ENCODE data around the gene AASDH. TPM values are rescaled to one million over a fixed set of nuclear protein-coding genes. Genes with fewer than 3 reads are reported as not detected.

Gene AASDH
- total and polyA plus RNA-seq, 4 experiments from 2014 or later: 19.2 to 23.7 (median 19.7) TPM

DNA sequence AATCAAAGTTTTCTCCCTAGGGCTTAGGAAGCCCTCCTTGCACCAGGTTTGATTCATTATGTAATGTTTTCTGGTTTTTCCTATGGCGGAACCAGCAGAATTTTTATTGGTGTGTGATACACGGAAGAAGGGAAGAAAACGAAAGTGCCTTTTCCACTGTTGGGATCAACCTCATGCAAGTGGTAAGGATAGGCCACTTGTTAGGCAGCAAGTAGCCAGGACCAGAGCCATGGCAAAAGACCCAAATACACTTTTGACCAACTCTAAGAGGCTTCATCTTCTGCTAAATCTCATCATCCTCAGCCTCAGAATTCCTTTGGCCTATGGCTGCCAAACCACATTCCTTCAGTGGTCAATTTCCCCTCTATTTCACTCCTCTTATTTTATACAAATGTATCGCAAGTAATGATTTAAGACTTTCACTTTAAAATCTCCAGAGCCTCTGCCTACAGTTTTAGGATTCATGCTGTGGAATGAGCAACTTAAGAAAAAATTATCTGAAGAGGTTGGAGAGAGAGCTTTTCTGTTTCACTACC, 26.9 kb upstream of the AASDH start:
- Histone ChIP-seq H3K36me3 (ENCODE audit: insufficient read depth, low read length) (no peaks in the 10 kb centered on the region), H3K4me1 (ENCODE audit: insufficient read depth, low read length) (no peaks in the 10 kb centered on the region), H3K27me3 (ENCODE audit: insufficient read depth, low read length) (no peaks in the 10 kb centered on the region), H3K4me3 (ENCODE audit: low read length in 2 of 2) (no peak overlapping the region), H3K9me3 (ENCODE audit: control insufficient read depth in 1 of 2, low read length in 2 of 2) (no peaks in the 10 kb centered on the region), H3K27ac (ENCODE audit: low read depth, low read length) (no peak overlapping the region)
- no peaks in the 10 kb centered on the region for H3K27me3 Mint-ChIP-seq
- intact Hi-C loops (cut with micrococcal nuclease): no loop called here
- ChIA-PET POLR2A (ENCODE audit: partially characterized antibody) (no interaction called here), CTCF (ENCODE audit: partially characterized antibody) (no interaction called here)
- H3K4me1 Mint-ChIP-seq: peaks cover 0 to 7% (median 5%) of the 10 kb centered on the region in 4 donors
- H3K36me3 Mint-ChIP-seq: no peaks in the 10 kb centered on the region
- no peak for DNase-seq
- no peak overlapping the region for H3K27ac Mint-ChIP-seq
- no peaks in the 10 kb centered on the region for H3K9me3 Mint-ChIP-seq
- H3K4me3 Mint-ChIP-seq: no peak overlapping the region

DNA sequence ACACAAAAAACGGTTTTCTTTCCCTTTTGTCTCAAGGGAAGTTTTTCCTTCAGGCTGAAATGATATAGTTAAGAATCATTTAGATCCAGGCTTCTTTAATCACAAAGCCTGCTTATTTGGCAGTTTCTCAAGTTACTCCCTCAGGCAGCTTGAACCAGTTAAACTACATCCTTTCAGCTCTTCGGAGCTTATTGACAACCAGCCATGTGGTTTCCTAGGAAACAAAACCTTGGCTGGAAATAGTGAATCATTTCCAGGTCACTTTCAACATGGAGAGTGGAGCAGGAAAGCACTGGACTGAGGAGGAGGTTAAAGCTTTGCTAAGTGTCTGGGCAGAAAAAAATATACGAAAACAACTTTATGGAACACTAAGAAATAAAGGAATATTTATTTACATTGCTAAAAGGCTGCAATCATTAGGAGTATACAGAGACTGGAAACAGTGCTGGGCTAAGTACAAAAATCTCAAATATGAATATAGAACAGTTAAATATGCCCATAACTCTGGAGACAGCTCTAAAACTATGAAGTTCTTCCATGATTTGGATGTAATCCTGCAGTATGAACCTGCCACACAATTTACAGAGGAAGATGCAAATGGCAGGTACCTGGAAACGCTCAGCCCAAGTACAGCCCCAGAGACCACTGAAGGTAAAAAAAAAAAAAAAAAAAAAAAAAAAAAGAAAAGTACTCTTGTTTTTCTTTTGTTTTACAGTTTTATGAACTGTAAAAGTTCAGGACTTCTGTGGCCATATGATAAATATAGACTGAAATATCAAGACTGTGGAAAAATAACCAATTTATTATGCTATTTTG, 23.2 kb upstream of the AASDH start:
- CTCF ChIA-PET (ENCODE audit: partially characterized antibody): interaction anchor here (0.7 to 2.3 kb wide), 5 partner anchors 11 to 426 kb away, joined by 3 to 6 read pairs (median 3); no protein-coding TSS in a partner anchor
- intact Hi-C loops (cut with micrococcal nuclease): no loop called here
- peak overlapping the region in 3 of 7 donors; percentile 7 to 34 (median 25) for H3K27ac Mint-ChIP-seq

DNA sequence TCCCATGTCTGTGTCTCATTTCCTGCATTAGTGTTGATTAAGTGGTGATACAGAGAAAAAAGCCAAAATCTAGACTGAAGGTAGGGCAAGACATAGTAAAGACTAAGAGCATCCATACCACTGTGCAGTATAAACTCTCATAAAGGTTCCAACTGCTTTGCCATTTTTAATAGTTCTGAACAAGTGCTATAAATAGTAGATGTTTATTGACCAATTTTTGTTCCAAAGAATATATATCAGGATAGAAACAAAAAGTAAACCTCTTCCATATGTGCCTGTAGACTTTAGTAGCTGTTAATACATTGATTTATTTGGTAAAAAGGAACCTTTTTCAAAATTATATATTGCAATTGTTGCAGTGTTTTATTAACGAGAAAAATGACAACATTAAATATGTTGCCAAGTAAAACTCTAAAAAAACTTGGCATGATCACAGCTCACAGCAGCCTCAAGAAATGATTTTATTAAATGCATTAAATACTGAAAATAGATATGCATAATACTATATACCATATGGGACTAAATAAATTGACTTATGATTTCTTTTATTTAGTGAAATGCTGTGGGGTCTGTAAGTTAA, 22.3 kb upstream of the AASDH start:
- CTCF ChIA-PET (ENCODE audit: partially characterized antibody): interaction anchor here (1.0 kb wide), 1 partner anchor 427 kb away, joined by 3 read pairs; no protein-coding TSS in a partner anchor
- H3K36me3 ChIP-seq (ENCODE audit: insufficient read depth, low read length): no peaks in the 10 kb centered on the region
- H3K27me3 Mint-ChIP-seq: no peaks in the 10 kb centered on the region
- peaks cover 15 to 16% of the 10 kb centered on the region in 2 donors for H3K36me3 Mint-ChIP-seq
- no peak overlapping the region for H3K4me3 Mint-ChIP-seq
- intact Hi-C loops (cut with micrococcal nuclease): no loop called here
- peaks cover 0 to 9% (median 5%) of the 10 kb centered on the region in 4 donors for H3K4me1 Mint-ChIP-seq
- POLR2A ChIA-PET (ENCODE audit: partially characterized antibody): no interaction called here
- H3K4me1 ChIP-seq (ENCODE audit: insufficient read depth, low read length): no peaks in the 10 kb centered on the region
- H3K9me3 Mint-ChIP-seq: no peaks in the 10 kb centered on the region
- no peaks in the 10 kb centered on the region for H3K27me3 ChIP-seq (ENCODE audit: insufficient read depth, low read length)
- no peak overlapping the region for H3K27ac ChIP-seq (ENCODE audit: low read depth, low read length)
- no peak for DNase-seq
- H3K4me3 ChIP-seq (ENCODE audit: low read length in 2 of 2): no peak overlapping the region
- H3K27ac Mint-ChIP-seq: no peak overlapping the region
- no peaks in the 10 kb centered on the region for H3K9me3 ChIP-seq (ENCODE audit: control insufficient read depth in 1 of 2, low read length in 2 of 2)

More for the DNA sequence above, 23.2 kb upstream of the AASDH start:
- POLR2A ChIA-PET (ENCODE audit: partially characterized antibody): no interaction called here
- no peak overlapping the region for H3K4me3 ChIP-seq (ENCODE audit: low read length in 2 of 2)
- no peaks in the 10 kb centered on the region for H3K27me3 ChIP-seq (ENCODE audit: insufficient read depth, low read length)
- Mint-ChIP-seq H3K9me3 (no peaks in the 10 kb centered on the region), H3K4me3 (no peak overlapping the region), H3K27me3 (no peaks in the 10 kb centered on the region), H3K4me1 (peaks cover 0 to 9% (median 5%) of the 10 kb centered on the region in 4 donors), H3K36me3 (peaks cover 14 to 16% of the 10 kb centered on the region in 2 donors)
- no peaks in the 10 kb centered on the region for H3K36me3 ChIP-seq (ENCODE audit: insufficient read depth, low read length)
- H3K4me1 ChIP-seq (ENCODE audit: insufficient read depth, low read length): no peaks in the 10 kb centered on the region
- no peak for DNase-seq
- H3K9me3 ChIP-seq (ENCODE audit: control insufficient read depth in 1 of 2, low read length in 2 of 2): no peaks in the 10 kb centered on the region
- no peak overlapping the region for H3K27ac ChIP-seq (ENCODE audit: low read depth, low read length)

DNA sequence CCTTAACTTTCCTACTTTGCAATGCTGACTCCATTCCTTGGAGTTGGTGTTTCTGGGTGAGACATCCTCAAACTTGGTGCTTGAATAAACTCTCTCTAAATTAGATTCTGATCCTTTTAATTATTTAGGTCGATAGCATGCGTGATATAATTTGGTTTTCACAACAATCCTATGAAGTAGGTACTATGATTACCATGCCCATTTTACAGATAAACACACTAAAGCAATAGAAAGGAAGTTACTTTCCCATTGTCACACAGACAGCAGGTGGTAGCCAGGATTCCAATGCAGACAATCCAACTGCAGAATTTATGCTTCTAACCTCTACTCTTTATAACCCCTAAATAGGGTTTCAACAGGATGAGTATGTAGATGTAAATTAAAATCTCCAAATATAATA, 21.7 kb upstream of the AASDH start:
- CTCF ChIA-PET (ENCODE audit: partially characterized antibody): interaction anchor here (1.0 to 1.1 kb wide), 2 partner anchors 14 to 427 kb away, joined by 3 to 4 read pairs; no protein-coding TSS in a partner anchor
- no peaks in the 10 kb centered on the region for H3K27me3 ChIP-seq (ENCODE audit: insufficient read depth, low read length)
- H3K36me3 ChIP-seq (ENCODE audit: insufficient read depth, low read length): no peaks in the 10 kb centered on the region
- Mint-ChIP-seq H3K36me3 (peaks cover 16 to 20% of the 10 kb centered on the region in 2 donors), H3K4me3 (no peak overlapping the region), H3K27me3 (no peaks in the 10 kb centered on the region), H3K4me1 (peaks cover 0 to 9% (median 5%) of the 10 kb centered on the region in 4 donors), H3K9me3 (no peaks in the 10 kb centered on the region), H3K27ac (no peak overlapping the region)
- no peaks in the 10 kb centered on the region for H3K9me3 ChIP-seq (ENCODE audit: control insufficient read depth in 1 of 2, low read length in 2 of 2)
- no peaks in the 10 kb centered on the region for H3K4me1 ChIP-seq (ENCODE audit: insufficient read depth, low read length)
- H3K27ac ChIP-seq (ENCODE audit: low read depth, low read length): no peak overlapping the region
- POLR2A ChIA-PET (ENCODE audit: partially characterized antibody): no interaction called here
- no peak overlapping the region for H3K4me3 ChIP-seq (ENCODE audit: low read length in 2 of 2)
- intact Hi-C loops (cut with micrococcal nuclease): no loop called here
- no peak for DNase-seq

DNA sequence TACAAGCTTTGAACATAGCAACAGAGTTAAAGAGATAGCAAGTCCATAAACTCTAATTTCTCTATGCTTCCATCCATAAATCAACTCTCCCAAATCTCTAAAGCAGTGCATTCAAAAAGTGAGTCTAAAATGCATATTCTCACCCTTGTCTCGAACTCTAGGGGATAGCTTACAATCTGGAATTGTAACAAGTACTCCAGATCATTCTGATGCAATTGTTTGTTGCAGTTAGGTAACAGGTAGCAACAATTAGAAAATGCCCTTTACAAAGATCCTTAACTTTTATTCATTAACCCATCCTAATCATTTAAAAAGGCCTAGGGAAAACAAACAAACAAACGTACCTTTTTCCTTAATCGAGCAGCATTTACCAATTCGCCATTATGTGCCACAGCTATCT, 18.9 kb upstream of the AASDH start:
- no peaks in the 10 kb centered on the region for H3K9me3 Mint-ChIP-seq
- DNase-seq: no peak
- H3K4me1 ChIP-seq (ENCODE audit: insufficient read depth, low read length): no peaks in the 10 kb centered on the region

DNA sequence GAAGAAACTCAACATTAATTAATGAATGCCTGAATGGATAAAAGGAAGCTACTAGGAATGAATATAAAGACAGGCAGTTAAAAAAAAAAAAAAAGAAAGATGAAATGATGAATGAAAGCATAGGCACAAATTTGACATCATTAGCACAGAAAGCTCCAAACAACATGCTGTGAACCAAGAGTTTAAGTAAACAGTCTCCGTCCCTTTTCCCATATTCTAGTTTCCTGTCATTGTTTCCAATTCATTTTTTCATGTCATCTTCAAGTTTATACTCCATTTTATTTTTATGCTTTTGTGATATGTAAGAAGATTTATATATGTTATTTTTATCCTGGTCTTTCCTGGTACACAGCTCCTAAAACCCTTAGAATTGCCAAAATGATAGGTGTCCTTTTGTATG, 17.7 kb upstream of the AASDH start:
- intact Hi-C loops (cut with micrococcal nuclease): no loop called here
- Histone ChIP-seq H3K36me3 (ENCODE audit: insufficient read depth, low read length) (no peaks in the 10 kb centered on the region), H3K4me3 (ENCODE audit: low read length in 2 of 2) (no peak overlapping the region), H3K9me3 (ENCODE audit: control insufficient read depth in 1 of 2, low read length in 2 of 2) (no peaks in the 10 kb centered on the region), H3K27me3 (ENCODE audit: insufficient read depth, low read length) (no peaks in the 10 kb centered on the region), H3K4me1 (ENCODE audit: insufficient read depth, low read length) (no peaks in the 10 kb centered on the region), H3K27ac (ENCODE audit: low read depth, low read length) (no peak overlapping the region)
- Mint-ChIP-seq H3K36me3 (peaks cover 19 to 42% of the 10 kb centered on the region in 2 donors), H3K4me3 (no peak overlapping the region), H3K9me3 (no peaks in the 10 kb centered on the region), H3K4me1 (peaks cover 0 to 2% (median 0%) of the 10 kb centered on the region in 4 donors), H3K27me3 (no peaks in the 10 kb centered on the region), H3K27ac (no peak overlapping the region)
- DNase-seq: no peak
- ChIA-PET CTCF (ENCODE audit: partially characterized antibody) (interaction anchor here (0.7 to 2.7 kb wide), 6 partner anchors 17 to 432 kb away, joined by 3 to 12 read pairs (median 6); partner anchors contain the start of gene AASDH), POLR2A (ENCODE audit: partially characterized antibody) (interaction anchor here (1.5 kb wide), 1 partner anchor 17 kb away, joined by 5 read pairs; the partner anchor contains the start of gene AASDH)

More for the DNA sequence above, 18.9 kb upstream of the AASDH start:
- Mint-ChIP-seq H3K36me3 (peaks cover 16 to 33% of the 10 kb centered on the region in 2 donors), H3K4me3 (no peak overlapping the region), H3K27me3 (no peaks in the 10 kb centered on the region), H3K27ac (no peak overlapping the region), H3K4me1 (peaks cover 0 to 7% (median 3%) of the 10 kb centered on the region in 4 donors)
- Histone ChIP-seq H3K4me3 (ENCODE audit: low read length in 2 of 2) (no peak overlapping the region), H3K36me3 (ENCODE audit: insufficient read depth, low read length) (no peaks in the 10 kb centered on the region), H3K27me3 (ENCODE audit: insufficient read depth, low read length) (no peaks in the 10 kb centered on the region), H3K27ac (ENCODE audit: low read depth, low read length) (no peak overlapping the region), H3K9me3 (ENCODE audit: control insufficient read depth in 1 of 2, low read length in 2 of 2) (no peaks in the 10 kb centered on the region)
- intact Hi-C loops (cut with micrococcal nuclease): no loop called here
- CTCF ChIA-PET (ENCODE audit: partially characterized antibody): no interaction called here
- POLR2A ChIA-PET (ENCODE audit: partially characterized antibody): interaction anchor here (1.5 kb wide), 1 partner anchor 19 kb away, joined by 5 read pairs; the partner anchor contains the start of gene AASDH

DNA sequence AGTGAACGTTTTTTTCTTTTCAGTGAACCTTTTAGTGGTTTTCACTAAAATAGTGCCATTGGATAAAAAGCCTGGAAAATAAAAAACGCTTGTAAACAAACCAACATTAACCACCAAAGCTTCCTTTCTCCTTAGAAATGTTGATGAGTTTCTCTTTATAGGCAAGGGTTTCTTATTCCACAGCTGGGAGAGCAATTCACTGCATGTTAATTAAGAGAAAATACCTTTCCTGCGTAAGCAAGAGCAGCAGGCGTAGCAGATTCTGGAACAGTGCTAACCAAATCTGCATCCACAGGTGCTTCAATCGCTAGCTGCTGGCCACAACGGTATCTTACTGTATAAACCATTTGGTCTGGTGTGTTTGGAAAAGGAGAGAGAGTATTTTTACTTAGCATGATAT, 13.3 kb upstream of the AASDH start:
- POLR2A ChIA-PET (ENCODE audit: partially characterized antibody): no interaction called here
- no peak for DNase-seq
- CTCF ChIA-PET (ENCODE audit: partially characterized antibody): no interaction called here
- H3K4me3 Mint-ChIP-seq: no peak overlapping the region
- Histone ChIP-seq H3K27me3 (ENCODE audit: insufficient read depth, low read length) (no peaks in the 10 kb centered on the region), H3K36me3 (ENCODE audit: insufficient read depth, low read length) (no peaks in the 10 kb centered on the region), H3K4me3 (ENCODE audit: low read length in 2 of 2) (no peak overlapping the region), H3K4me1 (ENCODE audit: insufficient read depth, low read length) (no peaks in the 10 kb centered on the region), H3K27ac (ENCODE audit: low read depth, low read length) (no peak overlapping the region), H3K9me3 (ENCODE audit: control insufficient read depth in 1 of 2, low read length in 2 of 2) (no peaks in the 10 kb centered on the region)
- H3K4me1 Mint-ChIP-seq: no peaks in the 10 kb centered on the region
- H3K27ac Mint-ChIP-seq: no peak overlapping the region
- no peaks in the 10 kb centered on the region for H3K9me3 Mint-ChIP-seq
- peaks cover 4 to 35% of the 10 kb centered on the region in 2 donors for H3K36me3 Mint-ChIP-seq
- no peaks in the 10 kb centered on the region for H3K27me3 Mint-ChIP-seq
- intact Hi-C loops (cut with micrococcal nuclease): no loop called here
